ENCODE data around the gene HEATR1.

The HEATR1 gene

GRCh38 chr1:236619398-236619797 lies 15.1 kb upstream of the HEATR1 start:
- TF ChIP-seq TAF1 (IDR thresholded peaks at IDR 0.05; ENCODE audit: borderline replicate concordance, insufficient read depth, low read length) (no peak), REST (IDR thresholded peaks at IDR 0.05; ENCODE audit: insufficient read depth in 1 of 2, low read depth in 2 of 2, low read length in 2 of 2) (no peak)

DNA sequence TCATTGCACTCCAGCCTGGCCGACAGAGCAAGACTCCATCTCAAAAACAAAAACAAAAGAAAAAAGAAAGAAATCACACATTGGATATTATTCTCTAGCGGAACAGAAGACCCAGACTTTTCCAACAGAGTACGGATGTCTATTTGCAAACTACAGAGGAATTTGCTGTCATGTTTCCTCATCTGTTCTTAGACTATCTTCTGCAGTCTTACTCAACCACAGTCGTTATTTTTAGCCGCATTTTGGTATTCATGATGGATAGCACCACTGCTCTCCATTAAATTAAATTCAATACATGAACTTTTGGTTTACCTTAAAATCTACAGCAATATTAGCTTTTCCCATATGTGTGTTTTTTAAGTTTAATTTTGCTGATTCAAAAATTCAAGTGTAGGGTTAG lies 14.2 kb upstream of the HEATR1 start:
- TF ChIP-seq POLR2AphosphoS5 (IDR thresholded peaks at IDR 0.05; ENCODE audit: low read depth, low read length): no peak
- no peak for TF ChIP-seq TAF1 (IDR thresholded peaks at IDR 0.05; ENCODE audit: borderline replicate concordance, insufficient read depth, low read length)
- TF ChIP-seq SIN3A (IDR thresholded peaks at IDR 0.05; ENCODE audit: borderline replicate concordance, insufficient read depth, low read length): no peak
- TF ChIP-seq REST (IDR thresholded peaks at IDR 0.05; ENCODE audit: insufficient read depth in 1 of 2, low read depth in 2 of 2, low read length in 2 of 2): no peak
- no peak for TF ChIP-seq FOXP2 (optimal IDR thresholded peaks at IDR 0.05; ENCODE audit: borderline replicate concordance, extremely low read depth, extremely low read length, insufficient read depth)

DNA sequence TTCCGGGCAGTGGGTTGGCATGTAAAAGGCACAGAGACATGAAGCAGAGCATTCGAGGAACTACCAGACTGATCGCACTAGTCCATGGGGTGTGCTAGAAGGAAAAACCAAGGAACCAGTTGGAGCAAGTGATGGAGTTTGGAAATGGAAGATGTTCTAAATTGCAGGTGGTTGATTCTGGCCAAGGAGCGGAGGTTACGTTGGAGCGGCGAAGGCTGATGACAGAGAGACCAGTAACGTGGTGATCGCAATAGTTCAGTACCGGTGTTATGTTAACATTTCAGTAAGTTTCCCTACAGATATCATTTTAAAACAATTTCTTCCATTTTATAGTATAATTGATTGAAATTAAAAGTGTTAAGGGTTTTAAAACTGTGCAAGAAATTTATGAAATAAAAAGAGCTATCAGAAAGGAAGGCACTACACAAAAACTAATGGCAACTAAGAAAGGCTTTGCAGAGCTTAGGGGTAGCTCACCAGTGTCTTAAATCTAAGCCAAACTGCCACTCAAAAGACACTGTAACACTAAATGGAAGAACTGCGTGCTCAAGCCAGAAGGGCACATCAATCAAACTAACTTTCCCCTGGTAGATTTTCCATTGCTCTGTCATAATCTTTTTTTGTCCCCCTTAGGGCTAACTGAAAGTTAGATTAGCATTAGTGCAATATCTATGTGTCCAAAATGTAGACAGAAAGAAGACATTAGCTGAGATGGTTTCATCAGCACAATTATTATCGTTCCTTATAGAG lies 11.3 kb upstream of the HEATR1 start:
- no peak for TF ChIP-seq FOXP2 (optimal IDR thresholded peaks at IDR 0.05; ENCODE audit: borderline replicate concordance, extremely low read depth, extremely low read length, insufficient read depth)
- no peak for TF ChIP-seq REST (IDR thresholded peaks at IDR 0.05; ENCODE audit: insufficient read depth in 1 of 2, low read depth in 2 of 2, low read length in 2 of 2)
- TF ChIP-seq SIN3A (IDR thresholded peaks at IDR 0.05; ENCODE audit: borderline replicate concordance, insufficient read depth, low read length): no peak
- no peak for TF ChIP-seq POLR2AphosphoS5 (IDR thresholded peaks at IDR 0.05; ENCODE audit: low read depth, low read length)
- no peak for TF ChIP-seq TAF1 (IDR thresholded peaks at IDR 0.05; ENCODE audit: borderline replicate concordance, insufficient read depth, low read length)

DNA sequence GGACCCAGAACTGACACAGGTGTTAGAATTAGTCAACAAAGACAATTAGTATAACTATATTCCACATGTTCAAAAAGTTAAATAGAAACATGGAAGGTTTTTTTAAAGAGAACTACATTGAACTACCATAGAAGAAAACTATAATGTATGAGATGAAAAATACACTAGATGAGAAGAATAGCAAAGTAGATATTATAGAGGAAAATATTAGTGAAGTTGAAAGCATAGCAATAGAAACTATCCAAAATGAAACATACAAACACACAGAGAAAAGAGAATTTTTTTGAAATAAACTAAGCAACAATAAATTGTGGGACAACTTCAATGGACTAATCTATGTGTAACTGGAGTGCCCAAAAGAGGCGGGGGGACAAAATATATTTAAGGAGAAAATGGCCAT lies 8.0 kb upstream of the HEATR1 start:
- no peak for TF ChIP-seq TAF1 (IDR thresholded peaks at IDR 0.05; ENCODE audit: borderline replicate concordance, insufficient read depth, low read length)
- TF ChIP-seq POLR2AphosphoS5 (IDR thresholded peaks at IDR 0.05; ENCODE audit: low read depth, low read length): no peak
- no peak for TF ChIP-seq REST (IDR thresholded peaks at IDR 0.05; ENCODE audit: insufficient read depth in 1 of 2, low read depth in 2 of 2, low read length in 2 of 2)
- TF ChIP-seq SIN3A (IDR thresholded peaks at IDR 0.05; ENCODE audit: borderline replicate concordance, insufficient read depth, low read length): no peak
- no peak for TF ChIP-seq FOXP2 (optimal IDR thresholded peaks at IDR 0.05; ENCODE audit: borderline replicate concordance, extremely low read depth, extremely low read length, insufficient read depth)
